CD14-positive monocyte (primary cell): ENCODE measurements around the gene MORN1. TPM values are rescaled to one million over a fixed set of nuclear protein-coding genes. Genes with fewer than 3 reads are reported as not detected.

ENCODE experiments used
- DNase-seq, 3 donors: peaks; one replicate each; pipeline ENCODE4 v3.0.0-alpha.2; 2011 to 2022
- H2AFZ ChIP-seq: 2 replicates; pipeline ENCODE4 v1.6.0; 2012; ENCODE audit warnings: mild to moderate bottlenecking, low read depth, low read length, inconsistent platforms; ENCODE audit not compliant: insufficient read depth, poor library complexity, severe bottlenecking
- H3K27ac ChIP-seq, 2 donors: 1 replicate in 1 of 2; 2 replicates in 1 of 2; pipeline ENCODE4 v1.5.1; 2012 to 2013; ENCODE audit warnings: low read length in 2 of 2, control low read depth in 1 of 2, inconsistent platforms in 1 of 2, low read depth in 1 of 2, mild to moderate bottlenecking in 1 of 2
- H3K27me3 ChIP-seq, 2 donors: one replicate each; pipeline versions ENCODE4 v1.6.0 to v1.6.1; 2011 to 2013; ENCODE audit warnings: low read length in 2 of 2; ENCODE audit not compliant: control insufficient read depth in 2 of 2, insufficient read depth in 2 of 2
- H3K36me3 ChIP-seq, 2 donors: replicated peaks in 1 of 2; 1 replicate in 1 of 2; 2 replicates in 1 of 2; pipeline versions ENCODE4 v1.5.1 to v1.6.1; 2012 to 2013; ENCODE audit warnings: low read length in 2 of 2, control low read depth in 1 of 2, inconsistent platforms in 1 of 2, mild to moderate bottlenecking in 1 of 2; ENCODE audit not compliant: insufficient read depth in 2 of 2, control insufficient read depth in 1 of 2
- H3K4me1 ChIP-seq, 2 donors: 1 replicate in 1 of 2; 2 replicates in 1 of 2; pipeline versions ENCODE4 v1.5.1 to v1.6.1; 2012 to 2013; ENCODE audit warnings: low read length in 2 of 2, control low read depth in 1 of 2, inconsistent platforms in 1 of 2, mild to moderate bottlenecking in 1 of 2, moderate library complexity in 1 of 2; ENCODE audit not compliant: insufficient read depth in 2 of 2, control insufficient read depth in 1 of 2
- H3K4me2 ChIP-seq: replicated peaks from 2 replicates; pipeline ENCODE3; 2012; ENCODE audit warnings: low read length, moderate library complexity, mild to moderate bottlenecking; ENCODE audit not compliant: poor library complexity, severe bottlenecking; ENCODE audit errors: extremely low read depth
- H3K4me3 ChIP-seq, 3 experiments: fragments of 200-600 bp in 1 of 3; sonication (generic) in 1 of 3; replicated peaks in 1 of 3; 1 replicate in 2 of 3; 2 replicates in 1 of 3; pipeline ENCODE4 v1.5.1; 2011 to 2013; ENCODE audit warnings: low read length in 3 of 3, mild to moderate bottlenecking in 3 of 3, control low read depth in 2 of 3, low read depth in 2 of 3, inconsistent platforms in 1 of 3, moderate library complexity in 1 of 3
- H3K79me2 ChIP-seq: 2 replicates; pipeline ENCODE4 v1.6.0; 2012; ENCODE audit warnings: mild to moderate bottlenecking, control low read depth, inconsistent platforms, low read length, moderate library complexity; ENCODE audit not compliant: insufficient read depth
- H3K9ac ChIP-seq: 2 replicates; pipeline ENCODE4 v1.6.0; 2017; ENCODE audit warnings: low read length, mild to moderate bottlenecking; ENCODE audit not compliant: insufficient read depth, poor library complexity, severe bottlenecking
- H3K9me3 ChIP-seq, 2 donors: replicated peaks in 1 of 2; 1 replicate in 1 of 2; 2 replicates in 1 of 2; pipeline versions ENCODE4 v1.5.1 to v1.6.1; 2012 to 2013; ENCODE audit warnings: low read length in 2 of 2, control low read depth in 1 of 2; ENCODE audit not compliant: control insufficient read depth in 1 of 2, insufficient read depth in 1 of 2
- H4K20me1 ChIP-seq: 2 replicates; pipeline ENCODE4 v1.6.0; 2012; ENCODE audit warnings: mild to moderate bottlenecking, low read length, control low read depth, moderate library complexity; ENCODE audit not compliant: insufficient read depth
- H3K27ac Mint-ChIP-seq, 7 donors: one replicate each; pipeline ENCODE4 v1.8.0; 2020; ENCODE audit warnings: mild to moderate bottlenecking in 7 of 7, mixed read lengths in 7 of 7, moderate library complexity in 6 of 7, inconsistent platforms in 2 of 7
- H3K27me3 Mint-ChIP-seq, 3 donors: one replicate each; pipeline ENCODE4 v1.8.0; 2021 to 2022; ENCODE audit warnings: low read depth in 3 of 3, mild to moderate bottlenecking in 3 of 3, mixed read lengths in 3 of 3, moderate library complexity in 3 of 3, inconsistent platforms in 1 of 3
- H3K36me3 Mint-ChIP-seq, 2 donors: one replicate each; pipeline ENCODE4 v1.8.0; 2020; ENCODE audit warnings: mixed read lengths in 2 of 2, inconsistent platforms in 1 of 2, mild to moderate bottlenecking in 1 of 2
- H3K4me1 Mint-ChIP-seq: one replicate; pipeline ENCODE4 v1.8.0; 2020; ENCODE audit warnings: mild to moderate bottlenecking, mixed read lengths
- H3K4me3 Mint-ChIP-seq, 2 donors: one replicate each; pipeline ENCODE4 v1.8.0; 2020; ENCODE audit warnings: mild to moderate bottlenecking in 2 of 2, mixed read lengths in 2 of 2, moderate library complexity in 1 of 2
- H3K9me3 Mint-ChIP-seq, 7 donors: one replicate each; pipeline ENCODE4 v1.8.0; 2020 to 2022; ENCODE audit warnings: mixed read lengths in 7 of 7, mild to moderate bottlenecking in 6 of 7, moderate library complexity in 6 of 7, inconsistent platforms in 2 of 7
- WGBS: methylation state at CpG from one replicate; pipeline ENCODE4 v1.1.5; 2013; ENCODE audit warnings: missing lambda C conversion rate; ENCODE audit not compliant: insufficient coverage; 5-methylcytosine and 5-hydroxymethylcytosine counted together
- intact Hi-C, 2 donors: fragments of 100-400 bp; cut with micrococcal nuclease; formaldehyde crosslinking; loops; one replicate each; pipeline versions ENCODE4 v1.15.0 to v1.15.1; 2023
- polyA plus RNA-seq, 3 donors: library from polyadenylated mRNA; depleted of rRNA in 1 of 3; unstranded in 2 of 3; stranded (reverse) in 1 of 3; fragments of 300-500 nt in 2 of 3; fragments of >200 nt in 1 of 3; fragmentation: Illumina TruSeq in 2 of 3; gene quantifications; 1 replicate in 2 of 3; 2 replicates in 1 of 3; pipeline ENCODE4 v1.2.3, GENCODE V29; 2012 to 2021
- TF ChIP-seq, protein P1 (sequence below): fragments of 200-600 bp; IDR thresholded peaks from one replicate; pipeline ENCODE4 v1.8.0; 2022; ENCODE audit warnings: antibody characterized with exemption, mild to moderate bottlenecking

Gene MORN1
- polyA plus RNA-seq, 3 donors, result 1.5 to 3.0 (median 1.7) TPM

DNA sequence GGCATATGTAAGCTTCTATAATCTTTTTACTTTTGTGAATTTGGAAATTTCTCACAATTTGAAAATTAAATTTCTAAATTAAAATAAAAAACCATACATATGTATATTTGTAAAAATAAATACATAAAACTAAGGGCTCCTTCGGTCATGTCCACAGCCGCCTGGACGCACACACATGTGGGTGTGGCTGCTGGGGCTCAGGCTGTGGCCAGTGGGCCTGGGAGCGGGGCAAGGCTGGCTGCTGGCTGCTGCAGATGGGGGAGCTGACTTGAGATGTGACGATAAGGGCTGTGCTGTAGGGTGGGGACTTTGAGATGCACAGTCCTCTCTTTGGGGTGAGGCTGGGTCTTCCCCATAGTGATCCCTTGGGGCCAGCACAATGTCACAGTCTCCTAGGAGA is 5.1 kb upstream of the MORN1 start:
- no peak overlapping the region for H3K4me2 ChIP-seq
- H3K36me3 Mint-ChIP-seq, result peaks cover 73 to 87% of the 10 kb centered on the region in 2 donors
- TF ChIP-seq, protein P1, sequence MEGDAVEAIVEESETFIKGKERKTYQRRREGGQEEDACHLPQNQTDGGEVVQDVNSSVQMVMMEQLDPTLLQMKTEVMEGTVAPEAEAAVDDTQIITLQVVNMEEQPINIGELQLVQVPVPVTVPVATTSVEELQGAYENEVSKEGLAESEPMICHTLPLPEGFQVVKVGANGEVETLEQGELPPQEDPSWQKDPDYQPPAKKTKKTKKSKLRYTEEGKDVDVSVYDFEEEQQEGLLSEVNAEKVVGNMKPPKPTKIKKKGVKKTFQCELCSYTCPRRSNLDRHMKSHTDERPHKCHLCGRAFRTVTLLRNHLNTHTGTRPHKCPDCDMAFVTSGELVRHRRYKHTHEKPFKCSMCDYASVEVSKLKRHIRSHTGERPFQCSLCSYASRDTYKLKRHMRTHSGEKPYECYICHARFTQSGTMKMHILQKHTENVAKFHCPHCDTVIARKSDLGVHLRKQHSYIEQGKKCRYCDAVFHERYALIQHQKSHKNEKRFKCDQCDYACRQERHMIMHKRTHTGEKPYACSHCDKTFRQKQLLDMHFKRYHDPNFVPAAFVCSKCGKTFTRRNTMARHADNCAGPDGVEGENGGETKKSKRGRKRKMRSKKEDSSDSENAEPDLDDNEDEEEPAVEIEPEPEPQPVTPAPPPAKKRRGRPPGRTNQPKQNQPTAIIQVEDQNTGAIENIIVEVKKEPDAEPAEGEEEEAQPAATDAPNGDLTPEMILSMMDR, result no peak
- no peak overlapping the region for H3K9ac ChIP-seq
- H3K4me3 ChIP-seq, result no peak overlapping the region
- no peak for DNase-seq
- H3K36me3 ChIP-seq, result peaks cover 65 to 84% of the 10 kb centered on the region in 2 donors
- H3K79me2 ChIP-seq, result peaks cover 56% of the 10 kb centered on the region
- WGBS, result 98% methylated on average over 5 of the region's 5 CpGs
- intact Hi-C loops, result no loop called here
- H3K9me3 Mint-ChIP-seq, result no peaks in the 10 kb centered on the region
- H3K27me3 Mint-ChIP-seq, result peaks cover 0 to 2% (median 0%) of the 10 kb centered on the region in 3 donors
- H2AFZ ChIP-seq, result no peak overlapping the region
- H3K4me1 Mint-ChIP-seq, result peaks cover 21% of the 10 kb centered on the region
- H3K27ac ChIP-seq, result no peak overlapping the region
- peaks cover 9 to 15% of the 10 kb centered on the region in 2 donors for H3K4me1 ChIP-seq
- no peaks in the 10 kb centered on the region for H3K27me3 ChIP-seq
- H3K27ac Mint-ChIP-seq, result peak overlapping the region in 2 of 7 donors; percentile 42 to 73
- no peaks in the 10 kb centered on the region for H3K9me3 ChIP-seq
- peaks cover 86% of the 10 kb centered on the region for H4K20me1 ChIP-seq
- no peak overlapping the region for H3K4me3 Mint-ChIP-seq

DNA sequence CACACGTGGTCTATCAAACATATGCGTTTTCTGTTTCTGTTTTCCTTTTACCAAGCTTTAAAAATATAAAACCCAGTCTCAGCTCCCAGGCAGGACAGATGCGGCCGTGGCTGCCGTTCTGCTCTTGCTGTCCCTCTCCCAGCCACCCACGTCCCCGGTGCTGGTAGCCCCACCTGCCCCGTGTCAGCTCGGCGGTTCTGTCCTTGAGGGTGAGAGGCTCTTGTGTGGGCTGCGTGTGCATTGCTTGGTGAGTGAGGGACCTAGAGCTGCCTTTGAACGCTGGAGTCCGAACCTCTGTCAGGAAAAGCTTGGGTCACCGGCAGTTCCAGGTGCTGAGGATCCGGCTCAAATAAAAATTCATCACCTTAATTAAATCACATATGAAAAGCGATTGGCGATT is 4.7 kb upstream of the MORN1 start:
- no peaks in the 10 kb centered on the region for H3K9me3 ChIP-seq
- H3K27ac ChIP-seq, result peak overlapping the region in 1 of 2 donors; percentile 12
- peaks cover 21% of the 10 kb centered on the region for H3K4me1 Mint-ChIP-seq
- no peak overlapping the region for H3K4me3 ChIP-seq
- H3K79me2 ChIP-seq, result peaks cover 56% of the 10 kb centered on the region
- H3K36me3 ChIP-seq, result peaks cover 64 to 81% of the 10 kb centered on the region in 2 donors
- no peak for DNase-seq
- peak overlapping the region in 1 of 7 donors; percentile 9 for H3K27ac Mint-ChIP-seq
- H3K9me3 Mint-ChIP-seq, result no peaks in the 10 kb centered on the region
- intact Hi-C loops, result no loop called here
- H3K27me3 ChIP-seq, result no peaks in the 10 kb centered on the region
- WGBS, result 98% methylated on average over 10 of the region's 17 CpGs
- no peak overlapping the region for H3K4me2 ChIP-seq
- H3K9ac ChIP-seq, result no peak overlapping the region
- TF ChIP-seq, protein P1, result no peak
- peaks cover 0 to 2% (median 0%) of the 10 kb centered on the region in 3 donors for H3K27me3 Mint-ChIP-seq
- H3K36me3 Mint-ChIP-seq, result peaks cover 70 to 84% of the 10 kb centered on the region in 2 donors
- peaks cover 9 to 16% of the 10 kb centered on the region in 2 donors for H3K4me1 ChIP-seq
- H4K20me1 ChIP-seq, result peaks cover 83% of the 10 kb centered on the region
- no peak overlapping the region for H2AFZ ChIP-seq
- no peak overlapping the region for H3K4me3 Mint-ChIP-seq
